Measurements from ENCODE around the gene PSME2.

DNA sequence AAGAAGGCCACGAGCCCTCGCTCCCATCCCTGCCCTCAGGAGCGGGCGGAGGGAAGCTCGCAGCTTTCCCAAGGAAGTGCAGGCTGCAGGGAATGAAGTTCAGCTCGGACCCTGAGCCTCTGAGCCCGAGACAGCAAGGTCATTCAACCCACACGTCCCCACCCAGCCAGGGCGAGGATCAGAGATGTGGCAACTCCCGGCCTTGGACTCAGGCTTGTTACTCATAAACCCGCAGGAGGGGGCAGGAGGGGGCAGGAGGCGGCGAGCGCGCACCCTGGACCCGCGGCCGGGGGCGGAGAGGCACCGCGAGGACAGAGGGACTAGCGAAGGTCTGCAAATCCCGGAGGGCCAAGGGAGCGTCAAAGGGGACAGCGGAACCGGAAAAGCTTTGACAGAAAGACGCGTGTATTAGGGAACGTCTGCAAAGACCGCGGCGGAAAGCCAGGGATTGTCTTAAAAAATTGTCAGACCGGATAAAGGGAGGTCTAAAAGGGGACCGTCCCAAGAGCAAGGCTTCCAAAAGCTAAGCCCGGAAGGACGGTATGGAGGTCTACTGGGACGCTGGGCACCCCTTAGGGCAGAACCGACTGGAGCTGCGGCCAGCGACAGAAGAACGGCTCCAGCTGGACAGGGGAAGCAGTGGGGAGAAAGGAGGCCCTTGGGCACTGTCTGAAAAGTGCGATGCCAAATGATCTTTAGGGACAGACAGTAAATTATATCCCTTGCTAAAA lies 32.4 kb downstream of the PSME2 start:
- peak; percentile 85 for TF ChIP-seq POLR2AphosphoS5 (IDR thresholded peaks at IDR 0.05)
- TF ChIP-seq, protein P1, sequence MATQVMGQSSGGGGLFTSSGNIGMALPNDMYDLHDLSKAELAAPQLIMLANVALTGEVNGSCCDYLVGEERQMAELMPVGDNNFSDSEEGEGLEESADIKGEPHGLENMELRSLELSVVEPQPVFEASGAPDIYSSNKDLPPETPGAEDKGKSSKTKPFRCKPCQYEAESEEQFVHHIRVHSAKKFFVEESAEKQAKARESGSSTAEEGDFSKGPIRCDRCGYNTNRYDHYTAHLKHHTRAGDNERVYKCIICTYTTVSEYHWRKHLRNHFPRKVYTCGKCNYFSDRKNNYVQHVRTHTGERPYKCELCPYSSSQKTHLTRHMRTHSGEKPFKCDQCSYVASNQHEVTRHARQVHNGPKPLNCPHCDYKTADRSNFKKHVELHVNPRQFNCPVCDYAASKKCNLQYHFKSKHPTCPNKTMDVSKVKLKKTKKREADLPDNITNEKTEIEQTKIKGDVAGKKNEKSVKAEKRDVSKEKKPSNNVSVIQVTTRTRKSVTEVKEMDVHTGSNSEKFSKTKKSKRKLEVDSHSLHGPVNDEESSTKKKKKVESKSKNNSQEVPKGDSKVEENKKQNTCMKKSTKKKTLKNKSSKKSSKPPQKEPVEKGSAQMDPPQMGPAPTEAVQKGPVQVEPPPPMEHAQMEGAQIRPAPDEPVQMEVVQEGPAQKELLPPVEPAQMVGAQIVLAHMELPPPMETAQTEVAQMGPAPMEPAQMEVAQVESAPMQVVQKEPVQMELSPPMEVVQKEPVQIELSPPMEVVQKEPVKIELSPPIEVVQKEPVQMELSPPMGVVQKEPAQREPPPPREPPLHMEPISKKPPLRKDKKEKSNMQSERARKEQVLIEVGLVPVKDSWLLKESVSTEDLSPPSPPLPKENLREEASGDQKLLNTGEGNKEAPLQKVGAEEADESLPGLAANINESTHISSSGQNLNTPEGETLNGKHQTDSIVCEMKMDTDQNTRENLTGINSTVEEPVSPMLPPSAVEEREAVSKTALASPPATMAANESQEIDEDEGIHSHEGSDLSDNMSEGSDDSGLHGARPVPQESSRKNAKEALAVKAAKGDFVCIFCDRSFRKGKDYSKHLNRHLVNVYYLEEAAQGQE (IDR thresholded peaks at IDR 0.05; ENCODE audit: borderline replicate concordance) = peak; percentile 17
- TF ChIP-seq RAD21 (conservative IDR thresholded peaks at IDR 0.05) = peak; percentile 34
- TF ChIP-seq, protein P2, sequence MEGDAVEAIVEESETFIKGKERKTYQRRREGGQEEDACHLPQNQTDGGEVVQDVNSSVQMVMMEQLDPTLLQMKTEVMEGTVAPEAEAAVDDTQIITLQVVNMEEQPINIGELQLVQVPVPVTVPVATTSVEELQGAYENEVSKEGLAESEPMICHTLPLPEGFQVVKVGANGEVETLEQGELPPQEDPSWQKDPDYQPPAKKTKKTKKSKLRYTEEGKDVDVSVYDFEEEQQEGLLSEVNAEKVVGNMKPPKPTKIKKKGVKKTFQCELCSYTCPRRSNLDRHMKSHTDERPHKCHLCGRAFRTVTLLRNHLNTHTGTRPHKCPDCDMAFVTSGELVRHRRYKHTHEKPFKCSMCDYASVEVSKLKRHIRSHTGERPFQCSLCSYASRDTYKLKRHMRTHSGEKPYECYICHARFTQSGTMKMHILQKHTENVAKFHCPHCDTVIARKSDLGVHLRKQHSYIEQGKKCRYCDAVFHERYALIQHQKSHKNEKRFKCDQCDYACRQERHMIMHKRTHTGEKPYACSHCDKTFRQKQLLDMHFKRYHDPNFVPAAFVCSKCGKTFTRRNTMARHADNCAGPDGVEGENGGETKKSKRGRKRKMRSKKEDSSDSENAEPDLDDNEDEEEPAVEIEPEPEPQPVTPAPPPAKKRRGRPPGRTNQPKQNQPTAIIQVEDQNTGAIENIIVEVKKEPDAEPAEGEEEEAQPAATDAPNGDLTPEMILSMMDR (IDR thresholded peaks at IDR 0.05; ENCODE audit: poor library complexity, severe bottlenecking) = peak; percentile 7
- no peak for TF ChIP-seq EP300 (conservative IDR thresholded peaks at IDR 0.05; ENCODE audit: poor library complexity, severe bottlenecking)
- no peak for TF ChIP-seq EZH2 (IDR thresholded peaks at IDR 0.05; ENCODE audit: borderline replicate concordance, insufficient read depth, low read length, poor library complexity, severe bottlenecking)
- peak; percentile 52 for TF ChIP-seq TAF1 (IDR thresholded peaks at IDR 0.05; ENCODE audit: low read depth)
- TF ChIP-seq MXI1 (conservative IDR thresholded peaks at IDR 0.05; ENCODE audit: poor library complexity, severe bottlenecking) = no peak

Measured in neural cell (in vitro differentiated cells).